MCF 10A (cell line): ENCODE data around the gene ZYG11A. TPM values are rescaled to one million over a fixed set of nuclear protein-coding genes. Genes with fewer than 3 reads are reported as not detected.

Experiments used
- BruUV-seq: library from RNA; stranded (reverse); fragments of 400-500 nt; replicated peaks from 2 replicates; lab custom pipeline; 2021; lab: Mats Ljungman, UMichigan
- CTCF ChIA-PET: fragments of 300-600 bp; sonication (Branson Sonifier 250); formaldehyde crosslinking; extraction: SDS; loops from one replicate; lab custom pipeline; 2021; ENCODE audit warnings: antibody characterized with exemption, inconsistent platforms; lab: Yijun Ruan, JAX
- POLR2A ChIA-PET: fragments of 300-600, 350-650 bp; sonication (Branson Sonifier 250); formaldehyde crosslinking; extraction: SDS; loops from one replicate; lab custom pipeline; 2020; ENCODE audit warnings: antibody characterized with exemption, inconsistent platforms; lab: Yijun Ruan, JAX
- DNase-seq: peaks from one replicate; pipeline ENCODE4 v3.0.0-alpha.2; 2018; ENCODE audit not compliant: unreplicated experiment
- H3K27ac Mint-ChIP-seq: one replicate; pipeline ENCODE4 v1.8.0; 2022; ENCODE audit warnings: mild to moderate bottlenecking, low read depth, mixed read lengths; ENCODE audit not compliant: unreplicated experiment
- H3K27me3 Mint-ChIP-seq: one replicate; pipeline ENCODE4 v1.8.0; 2022; ENCODE audit warnings: mixed read lengths; ENCODE audit not compliant: insufficient read depth, unreplicated experiment
- H3K36me3 Mint-ChIP-seq: one replicate; pipeline ENCODE4 v1.8.0; 2022; ENCODE audit warnings: mild to moderate bottlenecking, moderate library complexity, mixed read lengths; ENCODE audit not compliant: insufficient read depth, unreplicated experiment
- H3K4me1 Mint-ChIP-seq: one replicate; pipeline ENCODE4 v1.8.0; 2022; ENCODE audit warnings: mixed read lengths; ENCODE audit not compliant: insufficient read depth, unreplicated experiment
- H3K4me3 Mint-ChIP-seq: one replicate; pipeline ENCODE4 v1.8.0; 2022; ENCODE audit warnings: mild to moderate bottlenecking, moderate library complexity, mixed read lengths; ENCODE audit not compliant: unreplicated experiment
- H3K9me3 Mint-ChIP-seq: one replicate; pipeline ENCODE4 v1.8.0; 2022; ENCODE audit warnings: mixed read lengths; ENCODE audit not compliant: unreplicated experiment
- intact Hi-C: fragments of 100-400 bp; cut with micrococcal nuclease; formaldehyde crosslinking; loops from 2 replicates; pipeline ENCODE4 v1.14.1; 2022
- total RNA-seq: library from RNA; stranded (reverse); gene quantifications from 2 replicates; pipeline ENCODE4 v1.2.3, GENCODE V29; 2022
- TF ChIP-seq, protein P1 (sequence below): fragments of 200-600 bp; IDR thresholded peaks from one replicate; pipeline ENCODE4 v1.8.0; 2022; ENCODE audit warnings: antibody characterized with exemption, mild to moderate bottlenecking; ENCODE audit not compliant: unreplicated experiment

The ZYG11A gene
- total RNA-seq, 1 experiment from 2014 or later = not detected

DNA sequence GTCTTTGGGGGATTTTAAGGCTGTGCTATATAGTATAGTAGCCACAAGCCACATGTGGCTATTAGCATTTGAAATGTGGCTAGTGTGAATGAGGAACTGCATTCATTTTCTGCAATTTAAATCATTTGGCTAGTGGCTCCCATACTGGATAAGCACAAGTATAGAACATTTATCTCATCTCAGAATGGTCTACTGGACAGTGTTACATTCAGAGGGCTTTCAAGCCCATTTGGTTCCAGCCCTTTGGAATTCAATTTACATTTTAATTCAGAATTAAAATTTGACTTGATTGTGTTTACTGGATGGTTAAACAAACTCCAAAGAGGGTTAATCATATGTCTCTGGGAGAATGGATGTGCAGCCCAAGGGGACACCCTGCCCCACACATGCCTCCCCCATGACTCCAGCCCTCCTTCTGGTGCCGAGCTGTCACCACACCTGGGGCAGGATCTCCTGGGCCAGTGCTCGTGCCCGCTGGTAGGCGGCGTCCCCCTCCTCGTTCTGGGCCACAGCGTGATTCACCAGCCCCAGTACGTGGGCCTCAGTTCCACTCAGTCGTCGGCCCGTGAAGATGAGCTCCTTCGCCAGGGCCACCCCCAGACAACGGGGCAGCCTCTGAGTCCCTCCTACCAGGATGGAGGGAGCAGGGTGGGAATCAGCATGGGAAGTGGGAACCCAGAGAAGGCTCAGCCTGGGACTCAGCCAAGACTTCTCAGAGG, 61.8 kb downstream of the ZYG11A start:
- Mint-ChIP-seq H3K27ac (no peak overlapping the region), H3K9me3 (no peaks in the 10 kb centered on the region), H3K36me3 (peaks cover 29% of the 10 kb centered on the region), H3K4me1 (no peaks in the 10 kb centered on the region), H3K4me3 (no peak overlapping the region), H3K27me3 (no peaks in the 10 kb centered on the region)
- ChIA-PET CTCF (interaction anchor here (0.6 kb wide), 1 partner anchor 46 kb away, joined by 3 read pairs; no protein-coding TSS in a partner anchor), POLR2A (no interaction called here)
- intact Hi-C loops = no loop called here
- DNase-seq = no peak
- TF ChIP-seq, protein P1, sequence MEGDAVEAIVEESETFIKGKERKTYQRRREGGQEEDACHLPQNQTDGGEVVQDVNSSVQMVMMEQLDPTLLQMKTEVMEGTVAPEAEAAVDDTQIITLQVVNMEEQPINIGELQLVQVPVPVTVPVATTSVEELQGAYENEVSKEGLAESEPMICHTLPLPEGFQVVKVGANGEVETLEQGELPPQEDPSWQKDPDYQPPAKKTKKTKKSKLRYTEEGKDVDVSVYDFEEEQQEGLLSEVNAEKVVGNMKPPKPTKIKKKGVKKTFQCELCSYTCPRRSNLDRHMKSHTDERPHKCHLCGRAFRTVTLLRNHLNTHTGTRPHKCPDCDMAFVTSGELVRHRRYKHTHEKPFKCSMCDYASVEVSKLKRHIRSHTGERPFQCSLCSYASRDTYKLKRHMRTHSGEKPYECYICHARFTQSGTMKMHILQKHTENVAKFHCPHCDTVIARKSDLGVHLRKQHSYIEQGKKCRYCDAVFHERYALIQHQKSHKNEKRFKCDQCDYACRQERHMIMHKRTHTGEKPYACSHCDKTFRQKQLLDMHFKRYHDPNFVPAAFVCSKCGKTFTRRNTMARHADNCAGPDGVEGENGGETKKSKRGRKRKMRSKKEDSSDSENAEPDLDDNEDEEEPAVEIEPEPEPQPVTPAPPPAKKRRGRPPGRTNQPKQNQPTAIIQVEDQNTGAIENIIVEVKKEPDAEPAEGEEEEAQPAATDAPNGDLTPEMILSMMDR = no peak
- BruUV-seq = no TSS peak

DNA sequence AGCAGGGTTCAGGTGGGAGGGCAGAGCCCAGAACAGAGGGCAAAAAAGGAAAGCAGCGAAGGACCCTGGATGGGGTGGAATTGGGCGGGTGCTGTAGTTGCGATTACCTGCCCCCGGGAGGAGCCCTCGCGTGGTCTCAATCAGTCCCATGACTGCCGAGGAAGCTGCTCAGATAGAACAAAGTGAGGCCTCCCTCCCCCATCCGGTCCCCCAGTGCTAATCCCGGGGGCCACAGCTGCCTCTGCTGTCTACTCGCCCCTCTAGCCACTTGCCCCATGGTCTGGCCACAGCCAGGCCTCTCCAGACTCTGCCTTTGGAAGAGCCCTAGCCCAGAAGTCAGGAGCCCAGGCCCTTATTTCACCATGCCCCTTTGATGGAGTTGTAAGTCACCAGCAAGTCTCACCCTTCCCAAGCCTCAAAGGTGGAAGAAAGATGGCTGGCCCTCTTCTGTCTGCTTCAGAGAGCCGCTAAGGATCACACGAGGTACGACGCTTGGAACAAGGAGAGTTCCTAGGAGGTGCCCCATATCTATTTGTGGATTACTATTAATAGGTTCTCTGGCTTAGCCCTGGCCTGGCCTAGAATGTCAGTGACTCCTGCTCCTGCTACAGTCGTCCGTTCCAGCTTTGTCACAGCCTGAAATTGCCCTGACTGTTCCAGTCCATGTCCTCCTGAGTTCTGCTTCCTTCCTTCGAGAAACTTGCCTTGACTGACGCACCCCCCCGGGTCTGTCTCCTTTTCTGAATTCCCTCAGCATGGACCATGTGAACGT, 62.6 kb downstream of the ZYG11A start:
- Mint-ChIP-seq H3K27me3 (no peaks in the 10 kb centered on the region), H3K36me3 (peaks cover 29% of the 10 kb centered on the region), H3K4me3 (no peak overlapping the region), H3K27ac (no peak overlapping the region), H3K4me1 (no peaks in the 10 kb centered on the region), H3K9me3 (no peaks in the 10 kb centered on the region)
- TF ChIP-seq, protein P1 = peak; percentile 25
- intact Hi-C loops = loop anchor here (1.0 kb wide), 1 partner anchor 277 kb away; no protein-coding TSS in a partner anchor
- CTCF ChIA-PET = no interaction called here
- no TSS peak for BruUV-seq
- POLR2A ChIA-PET = no interaction called here
- DNase-seq = peak; percentile 27

DNA sequence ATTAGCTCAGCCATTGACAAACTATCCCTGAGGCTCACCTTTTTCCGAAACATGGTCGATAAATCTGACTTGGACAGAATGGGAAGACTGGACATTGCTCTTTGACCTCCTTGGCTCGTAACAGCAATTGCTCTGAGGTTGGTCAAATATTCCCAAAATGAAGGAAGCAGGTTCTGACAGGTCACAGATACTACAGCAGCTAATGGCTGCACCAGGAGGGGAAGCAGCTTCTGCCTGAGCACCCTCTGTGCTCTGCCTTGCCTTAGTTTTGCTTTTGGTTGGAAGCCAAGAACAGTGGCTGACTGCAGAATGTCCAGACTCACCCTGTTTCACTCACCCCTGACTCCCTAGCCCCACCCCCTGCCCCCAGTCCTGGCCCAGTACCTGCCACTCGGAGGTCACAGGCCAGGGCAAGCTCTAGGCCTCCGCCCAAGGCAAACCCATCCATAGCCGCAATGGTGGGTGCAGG, 63.6 kb downstream of the ZYG11A start:
- intact Hi-C loops = no loop called here
- Mint-ChIP-seq H3K4me1 (no peaks in the 10 kb centered on the region), H3K4me3 (no peak overlapping the region), H3K9me3 (no peaks in the 10 kb centered on the region), H3K36me3 (peaks cover 29% of the 10 kb centered on the region), H3K27ac (no peak overlapping the region), H3K27me3 (no peaks in the 10 kb centered on the region)
- TF ChIP-seq, protein P1 = no peak
- CTCF ChIA-PET = no interaction called here
- BruUV-seq = no TSS peak
- POLR2A ChIA-PET = no interaction called here
- DNase-seq = no peak
